Measurements from ENCODE around the gene GARIN1A.
"Not testable (repeated sequence)": the region's sequence is repeated elsewhere in the genome, so short reads cannot be mapped to it uniquely, and the experiment has no call there.

DNA sequence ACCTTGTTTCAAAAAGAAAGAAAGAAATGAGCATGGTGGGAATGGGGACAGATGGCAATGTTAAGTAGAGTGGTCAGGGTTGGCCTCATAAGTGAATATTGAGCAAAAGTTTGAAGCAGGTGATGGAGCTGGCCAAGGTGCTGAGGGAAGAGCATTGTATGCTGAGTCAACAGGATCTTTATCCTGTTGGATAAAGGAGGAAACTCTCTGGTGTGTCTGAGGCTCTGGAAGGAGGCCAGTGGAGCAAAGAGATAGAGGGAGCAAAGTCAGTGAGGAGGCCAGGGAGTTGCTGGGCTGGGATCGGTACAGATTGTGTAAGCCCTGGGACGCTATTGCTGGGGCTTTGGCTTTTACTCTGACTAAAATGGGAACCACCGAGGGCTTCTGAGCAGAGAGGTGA lies 38.2 kb upstream of the GARIN1A start:
- TF ChIP-seq POLR2AphosphoS5, POLR2A (IDR thresholded peaks at IDR 0.05; ENCODE audit: low read depth, low read length): not testable (repeated sequence)
